ENCODE results near the gene GASK1A. TPM values are rescaled to one million over a fixed set of nuclear protein-coding genes. Genes with fewer than 3 reads are reported as not detected.

Gene GASK1A
- polyA plus RNA-seq, 2 donors = 0.71 to 1.1 TPM

DNA sequence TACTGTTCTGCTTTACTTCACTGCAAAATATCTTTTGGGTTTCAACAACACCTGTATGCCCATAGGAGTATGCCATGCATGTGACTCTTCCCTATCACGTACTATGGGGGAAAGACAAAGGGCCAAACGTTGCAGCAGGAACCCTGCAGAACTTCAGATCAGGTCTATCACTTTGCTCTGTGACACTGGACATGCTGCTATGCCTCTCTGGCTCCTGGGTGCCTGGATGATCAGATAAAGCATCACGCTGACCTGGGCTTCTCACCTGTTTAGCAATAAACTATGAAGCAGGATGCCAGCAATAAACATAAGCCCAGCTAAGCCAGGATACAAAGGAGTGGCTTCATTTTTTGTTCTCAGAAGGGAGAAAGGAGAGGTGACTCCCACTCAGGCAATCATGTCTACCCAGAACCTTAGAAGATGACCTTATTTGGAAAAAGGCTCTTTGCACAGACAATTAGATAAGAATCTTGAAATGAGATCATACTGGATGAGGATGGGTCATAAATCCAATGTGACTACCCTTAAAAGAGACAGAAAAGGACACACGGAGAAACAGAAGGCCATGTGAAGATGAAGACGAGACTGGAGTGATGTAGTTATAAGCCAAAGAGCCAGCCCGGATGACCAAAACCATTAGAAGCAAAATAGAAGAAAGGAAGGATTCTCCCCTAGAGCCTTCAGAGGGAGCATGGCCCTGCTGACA, 107.5 kb downstream of the GASK1A start:
- Histone ChIP-seq H3K27me3 (ENCODE audit: control insufficient read depth in 1 of 2, insufficient read depth in 2 of 2, low read length in 2 of 2) (no peaks in the 10 kb centered on the region), H3K36me3 (ENCODE audit: control insufficient read depth in 2 of 2, insufficient read depth in 2 of 2, low read length in 1 of 2) (peaks cover 4% of the 10 kb centered on the region in 2 donors), H3K9me3 (ENCODE audit: control insufficient read depth in 2 of 2, insufficient read depth in 1 of 2, low read depth in 1 of 2, low read length in 1 of 2) (no peaks in the 10 kb centered on the region), H3K27ac (ENCODE audit: low read depth in 2 of 2, low read length in 1 of 2) (no peak overlapping the region), H3K4me1 (ENCODE audit: control insufficient read depth in 2 of 2, insufficient read depth in 2 of 2, low read length in 1 of 2) (peaks cover 0 to 2% of the 10 kb centered on the region in 2 donors), H3K4me3 (ENCODE audit: low read depth in 1 of 2, low read length in 2 of 2) (no peak overlapping the region)
- 92 to 94% methylated on average over 6 of the region's 6 CpGs for WGBS, 2 donors

DNA sequence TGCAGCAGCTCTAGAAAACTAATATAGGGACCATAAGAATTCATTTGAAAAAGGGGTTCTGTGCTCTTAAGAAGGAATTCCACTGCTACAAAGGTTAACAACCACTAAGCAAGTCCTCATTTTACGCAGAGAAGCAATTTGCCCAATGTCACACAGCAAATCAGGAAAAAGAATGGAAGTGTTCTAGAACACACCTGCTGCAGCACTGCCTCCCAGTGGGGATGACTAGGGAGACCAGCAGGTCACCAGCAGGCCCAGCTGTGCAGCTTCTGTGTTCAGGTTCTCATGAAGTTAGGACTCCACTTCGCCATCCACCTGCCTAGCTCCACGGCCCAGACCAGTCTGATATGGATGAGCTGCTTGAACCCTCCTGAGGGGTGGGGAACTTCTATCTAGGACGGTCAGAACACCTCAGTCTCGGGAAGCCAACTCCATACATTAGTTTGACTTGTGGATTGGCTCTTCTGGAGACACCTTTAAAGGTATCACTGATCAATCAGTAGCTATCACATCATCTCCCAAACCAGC, 108.2 kb downstream of the GASK1A start:
- Histone ChIP-seq H3K4me3 (ENCODE audit: low read depth in 1 of 2, low read length in 2 of 2) (no peak overlapping the region), H3K9me3 (ENCODE audit: control insufficient read depth in 2 of 2, insufficient read depth in 1 of 2, low read depth in 1 of 2, low read length in 1 of 2) (no peaks in the 10 kb centered on the region), H3K36me3 (ENCODE audit: control insufficient read depth in 2 of 2, insufficient read depth in 2 of 2, low read length in 1 of 2) (peaks cover 4% of the 10 kb centered on the region in 2 donors), H3K4me1 (ENCODE audit: control insufficient read depth in 2 of 2, insufficient read depth in 2 of 2, low read length in 1 of 2) (peaks cover 0 to 2% of the 10 kb centered on the region in 2 donors), H3K27me3 (ENCODE audit: control insufficient read depth in 1 of 2, insufficient read depth in 2 of 2, low read length in 2 of 2) (no peaks in the 10 kb centered on the region), H3K27ac (ENCODE audit: low read depth in 2 of 2, low read length in 1 of 2) (no peak overlapping the region)
- WGBS, 2 donors = 96 to 100% methylated on average over 5 of the region's 5 CpGs

DNA sequence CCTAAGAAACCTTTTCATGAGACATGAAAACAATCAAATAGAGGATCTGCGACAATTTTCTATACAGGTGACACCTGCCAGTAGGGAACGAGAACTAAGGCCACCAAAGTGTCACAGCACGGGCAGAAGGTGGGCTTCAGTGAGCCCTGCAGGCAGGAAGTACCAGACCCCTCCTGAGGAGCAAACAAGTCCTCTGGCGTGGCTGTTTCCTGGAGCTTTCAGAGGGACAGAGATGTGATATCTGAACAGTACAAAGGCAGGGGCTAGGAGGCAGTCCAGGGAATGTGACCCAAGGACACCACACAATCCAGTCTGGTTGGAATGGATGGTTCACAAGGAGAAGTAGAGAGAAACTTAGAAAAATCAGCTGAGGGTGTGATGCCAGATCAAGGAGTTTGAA, 110.0 kb downstream of the GASK1A start:
- Histone ChIP-seq H3K4me3 (ENCODE audit: low read depth in 1 of 2, low read length in 2 of 2) (no peak overlapping the region), H3K4me1 (ENCODE audit: control insufficient read depth in 2 of 2, insufficient read depth in 2 of 2, low read length in 1 of 2) (peaks cover 2 to 4% of the 10 kb centered on the region in 2 donors), H3K36me3 (ENCODE audit: control insufficient read depth in 2 of 2, insufficient read depth in 2 of 2, low read length in 1 of 2) (peaks cover 4% of the 10 kb centered on the region in 2 donors), H3K9me3 (ENCODE audit: control insufficient read depth in 2 of 2, insufficient read depth in 1 of 2, low read depth in 1 of 2, low read length in 1 of 2) (no peaks in the 10 kb centered on the region), H3K27me3 (ENCODE audit: control insufficient read depth in 1 of 2, insufficient read depth in 2 of 2, low read length in 2 of 2) (no peaks in the 10 kb centered on the region), H3K27ac (ENCODE audit: low read depth in 2 of 2, low read length in 1 of 2) (no peak overlapping the region)
- WGBS, 2 donors = 94 to 95% methylated on average over 4 of the region's 4 CpGs

DNA sequence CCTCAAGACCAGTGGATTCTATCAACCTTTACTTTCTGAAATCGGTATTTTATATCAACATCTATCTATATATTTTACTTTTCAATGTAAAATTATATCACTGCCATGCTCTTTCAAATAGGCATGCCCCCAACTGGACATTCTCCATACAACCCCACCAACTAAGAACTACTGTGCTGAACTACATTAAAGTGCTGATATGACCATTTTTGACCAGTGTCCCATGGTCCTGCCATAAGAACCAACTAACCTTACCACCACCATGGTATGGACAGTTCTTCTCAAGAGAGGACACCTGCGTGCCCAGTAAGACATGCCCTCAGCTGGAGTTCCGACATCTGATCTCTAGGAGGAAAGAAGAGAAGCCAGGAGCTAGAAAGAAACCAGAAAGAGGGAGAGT, 111.1 kb downstream of the GASK1A start:
- Histone ChIP-seq H3K4me3 (ENCODE audit: low read depth in 1 of 2, low read length in 2 of 2) (no peak overlapping the region), H3K27ac (ENCODE audit: low read depth in 2 of 2, low read length in 1 of 2) (no peak overlapping the region), H3K27me3 (ENCODE audit: control insufficient read depth in 1 of 2, insufficient read depth in 2 of 2, low read length in 2 of 2) (no peaks in the 10 kb centered on the region), H3K9me3 (ENCODE audit: control insufficient read depth in 2 of 2, insufficient read depth in 1 of 2, low read depth in 1 of 2, low read length in 1 of 2) (no peaks in the 10 kb centered on the region), H3K36me3 (ENCODE audit: control insufficient read depth in 2 of 2, insufficient read depth in 2 of 2, low read length in 1 of 2) (peaks cover 4% of the 10 kb centered on the region in 2 donors), H3K4me1 (ENCODE audit: control insufficient read depth in 2 of 2, insufficient read depth in 2 of 2, low read length in 1 of 2) (peaks cover 2 to 4% of the 10 kb centered on the region in 2 donors)
- 91% methylated on average over 3 of the region's 3 CpGs for WGBS, 2 donors

DNA sequence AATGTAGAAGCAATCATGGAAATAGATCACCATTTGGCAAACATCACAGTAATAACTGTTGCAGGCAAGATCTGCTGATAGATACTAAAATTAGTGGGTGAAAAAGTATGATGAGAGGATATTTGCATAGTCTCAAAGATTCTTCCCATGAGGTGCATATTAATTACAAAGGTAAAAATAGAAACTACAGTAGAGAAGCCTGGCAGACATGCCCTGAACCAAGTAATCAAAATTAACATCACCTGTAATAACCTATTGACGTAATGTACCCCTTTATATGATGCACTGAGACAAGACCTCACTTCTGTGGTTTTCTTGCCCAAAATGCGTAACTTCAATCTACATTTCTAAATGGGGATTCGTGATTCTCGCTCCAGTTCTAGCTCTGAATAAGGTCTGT, 112.4 kb downstream of the GASK1A start:
- 94 to 100% methylated on average over 4 of the region's 4 CpGs for WGBS, 2 donors
- Histone ChIP-seq H3K9me3 (ENCODE audit: control insufficient read depth in 2 of 2, insufficient read depth in 1 of 2, low read depth in 1 of 2, low read length in 1 of 2) (no peaks in the 10 kb centered on the region), H3K27me3 (ENCODE audit: control insufficient read depth in 1 of 2, insufficient read depth in 2 of 2, low read length in 2 of 2) (no peaks in the 10 kb centered on the region), H3K4me3 (ENCODE audit: low read depth in 1 of 2, low read length in 2 of 2) (no peak overlapping the region), H3K27ac (ENCODE audit: low read depth in 2 of 2, low read length in 1 of 2) (no peak overlapping the region), H3K4me1 (ENCODE audit: control insufficient read depth in 2 of 2, insufficient read depth in 2 of 2, low read length in 1 of 2) (peaks cover 2 to 4% of the 10 kb centered on the region in 2 donors), H3K36me3 (ENCODE audit: control insufficient read depth in 2 of 2, insufficient read depth in 2 of 2, low read length in 1 of 2) (peaks cover 0 to 4% of the 10 kb centered on the region in 2 donors)

DNA sequence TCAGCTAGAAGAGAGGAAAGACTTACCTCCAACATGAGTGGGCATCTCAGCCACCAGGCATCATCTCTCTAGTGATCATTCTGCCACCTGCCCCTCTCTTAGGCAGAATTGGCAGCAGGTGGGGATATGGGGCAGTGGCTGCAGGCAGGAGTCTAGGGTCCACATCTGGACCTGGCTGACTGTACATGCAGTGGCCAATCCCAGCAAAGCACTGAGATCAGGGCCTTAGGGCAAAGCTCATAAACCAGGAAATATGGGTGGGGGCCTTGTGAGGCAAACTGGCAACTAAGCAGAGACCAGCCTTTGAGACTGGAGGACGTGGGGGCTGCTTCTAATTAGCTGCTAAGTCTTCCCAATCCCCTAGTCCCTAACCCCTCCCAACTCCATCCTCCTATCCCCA, 113.9 kb downstream of the GASK1A start:
- H3K27ac ChIP-seq (ENCODE audit: low read depth in 2 of 2, low read length in 1 of 2) = no peak overlapping the region
- H3K4me1 ChIP-seq (ENCODE audit: control insufficient read depth in 2 of 2, insufficient read depth in 2 of 2, low read length in 1 of 2) = peaks cover 0 to 4% of the 10 kb centered on the region in 2 donors
- peaks cover 0 to 4% of the 10 kb centered on the region in 2 donors for H3K36me3 ChIP-seq (ENCODE audit: control insufficient read depth in 2 of 2, insufficient read depth in 2 of 2, low read length in 1 of 2)
- H3K4me3 ChIP-seq (ENCODE audit: low read depth in 1 of 2, low read length in 2 of 2) = no peak overlapping the region
- no peaks in the 10 kb centered on the region for H3K9me3 ChIP-seq (ENCODE audit: control insufficient read depth in 2 of 2, insufficient read depth in 1 of 2, low read depth in 1 of 2, low read length in 1 of 2)
- H3K27me3 ChIP-seq (ENCODE audit: control insufficient read depth in 1 of 2, insufficient read depth in 2 of 2, low read length in 2 of 2) = no peaks in the 10 kb centered on the region
- 52 to 75% methylated on average over 1 of the region's 1 CpG for WGBS, 2 donors

DNA sequence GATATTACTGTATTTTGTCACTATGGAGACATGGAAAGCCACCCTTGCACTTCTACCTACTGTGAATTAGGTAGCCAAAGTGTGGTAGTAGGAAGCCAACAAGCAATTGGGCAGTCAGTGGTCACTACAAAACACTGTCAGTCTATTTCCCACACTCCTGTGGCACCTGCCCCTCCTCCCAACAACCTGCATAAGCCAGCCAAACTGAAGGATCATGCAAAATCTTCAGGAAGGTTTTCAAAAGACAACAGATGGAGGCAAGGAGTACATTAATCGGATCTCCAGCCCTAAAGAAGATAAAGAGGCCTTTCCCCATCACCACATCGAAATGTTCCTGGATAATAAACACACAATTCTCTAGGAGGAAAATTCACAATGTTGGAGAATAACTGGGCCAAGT, 114.9 kb downstream of the GASK1A start:
- Histone ChIP-seq H3K36me3 (ENCODE audit: control insufficient read depth in 2 of 2, insufficient read depth in 2 of 2, low read length in 1 of 2) (no peaks in the 10 kb centered on the region), H3K4me1 (ENCODE audit: control insufficient read depth in 2 of 2, insufficient read depth in 2 of 2, low read length in 1 of 2) (peaks cover 0 to 4% of the 10 kb centered on the region in 2 donors), H3K9me3 (ENCODE audit: control insufficient read depth in 2 of 2, insufficient read depth in 1 of 2, low read depth in 1 of 2, low read length in 1 of 2) (no peaks in the 10 kb centered on the region), H3K4me3 (ENCODE audit: low read depth in 1 of 2, low read length in 2 of 2) (no peak overlapping the region), H3K27me3 (ENCODE audit: control insufficient read depth in 1 of 2, insufficient read depth in 2 of 2, low read length in 2 of 2) (no peaks in the 10 kb centered on the region), H3K27ac (ENCODE audit: low read depth in 2 of 2, low read length in 1 of 2) (no peak overlapping the region)
- WGBS, 2 donors = 89 to 96% methylated on average over 2 of the region's 2 CpGs

DNA sequence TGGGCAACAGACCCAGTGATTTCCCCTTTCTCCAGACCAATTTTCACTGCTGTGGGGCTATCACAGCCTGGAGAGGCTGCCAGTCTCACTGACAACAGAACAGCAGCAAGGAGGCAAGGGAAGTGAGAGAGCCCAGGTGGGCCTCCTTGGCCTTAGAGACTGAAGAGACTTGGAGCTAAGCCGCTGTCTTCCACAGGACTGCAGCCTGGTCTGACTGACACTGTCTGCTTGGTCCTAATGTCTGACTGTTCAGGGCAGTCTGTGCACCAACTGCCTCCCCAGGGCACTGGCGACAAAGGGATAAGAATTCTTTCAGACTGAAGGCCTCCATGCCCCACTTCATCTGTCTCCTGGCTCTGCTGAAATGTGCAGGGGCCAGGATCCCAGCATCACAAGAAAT, 115.3 kb downstream of the GASK1A start:
- no peaks in the 10 kb centered on the region for H3K36me3 ChIP-seq (ENCODE audit: control insufficient read depth in 2 of 2, insufficient read depth in 2 of 2, low read length in 1 of 2)
- no peak overlapping the region for H3K27ac ChIP-seq (ENCODE audit: low read depth in 2 of 2, low read length in 1 of 2)
- no peaks in the 10 kb centered on the region for H3K9me3 ChIP-seq (ENCODE audit: control insufficient read depth in 2 of 2, insufficient read depth in 1 of 2, low read depth in 1 of 2, low read length in 1 of 2)
- no peaks in the 10 kb centered on the region for H3K27me3 ChIP-seq (ENCODE audit: control insufficient read depth in 1 of 2, insufficient read depth in 2 of 2, low read length in 2 of 2)
- WGBS, 2 donors = 93 to 97% methylated on average over 2 of the region's 2 CpGs
- no peak overlapping the region for H3K4me3 ChIP-seq (ENCODE audit: low read depth in 1 of 2, low read length in 2 of 2)
- peaks cover 0 to 4% of the 10 kb centered on the region in 2 donors for H3K4me1 ChIP-seq (ENCODE audit: control insufficient read depth in 2 of 2, insufficient read depth in 2 of 2, low read length in 1 of 2)

DNA sequence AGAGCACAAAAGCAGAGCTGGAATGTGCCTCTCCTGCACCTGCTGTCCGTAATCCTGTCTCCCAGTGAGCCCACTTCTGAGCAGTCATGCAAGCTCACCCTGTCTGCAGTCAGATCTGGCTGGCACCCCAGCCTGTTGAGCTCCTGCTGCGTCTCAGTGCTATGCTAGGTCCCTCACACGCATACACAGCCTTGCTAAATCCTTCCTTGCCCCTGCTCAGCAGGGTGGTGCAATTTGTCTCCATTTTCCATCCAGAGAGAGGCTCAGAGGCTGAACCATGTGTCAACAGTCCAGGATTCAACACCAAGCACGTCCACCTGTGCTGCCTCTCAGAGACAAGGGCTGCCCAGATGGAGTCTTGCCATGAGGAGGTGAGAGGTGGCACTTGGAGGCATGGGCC, 115.7 kb downstream of the GASK1A start:
- H3K9me3 ChIP-seq (ENCODE audit: control insufficient read depth in 2 of 2, insufficient read depth in 1 of 2, low read depth in 1 of 2, low read length in 1 of 2) = no peaks in the 10 kb centered on the region
- H3K27ac ChIP-seq (ENCODE audit: low read depth in 2 of 2, low read length in 1 of 2) = no peak overlapping the region
- no peaks in the 10 kb centered on the region for H3K27me3 ChIP-seq (ENCODE audit: control insufficient read depth in 1 of 2, insufficient read depth in 2 of 2, low read length in 2 of 2)
- H3K36me3 ChIP-seq (ENCODE audit: control insufficient read depth in 2 of 2, insufficient read depth in 2 of 2, low read length in 1 of 2) = no peaks in the 10 kb centered on the region
- no peak overlapping the region for H3K4me3 ChIP-seq (ENCODE audit: low read depth in 1 of 2, low read length in 2 of 2)
- 90% methylated on average over 4 of the region's 4 CpGs for WGBS, 2 donors
- H3K4me1 ChIP-seq (ENCODE audit: control insufficient read depth in 2 of 2, insufficient read depth in 2 of 2, low read length in 1 of 2) = peaks cover 0 to 4% of the 10 kb centered on the region in 2 donors

DNA sequence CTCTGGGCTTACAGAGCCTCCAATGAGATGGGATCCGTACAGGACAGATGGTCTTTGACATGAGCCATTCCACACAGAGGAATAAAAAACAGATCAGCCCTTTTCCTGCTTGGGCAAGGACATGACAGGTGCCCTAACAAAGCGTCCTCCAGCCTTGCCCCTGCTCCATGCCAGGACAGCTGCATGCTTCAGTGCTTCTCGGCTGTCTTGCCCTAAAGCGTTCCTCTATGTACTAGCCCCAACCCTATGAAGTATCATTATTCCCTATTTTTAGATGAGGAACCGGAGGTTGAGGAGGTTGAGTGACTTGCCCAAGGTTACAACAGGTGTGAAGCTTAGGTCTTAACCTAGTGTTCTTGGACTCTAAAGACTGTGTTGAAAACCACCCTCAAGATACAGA, 116.3 kb downstream of the GASK1A start:
- no peaks in the 10 kb centered on the region for H3K9me3 ChIP-seq (ENCODE audit: control insufficient read depth in 2 of 2, insufficient read depth in 1 of 2, low read depth in 1 of 2, low read length in 1 of 2)
- peaks cover 0 to 4% of the 10 kb centered on the region in 2 donors for H3K4me1 ChIP-seq (ENCODE audit: control insufficient read depth in 2 of 2, insufficient read depth in 2 of 2, low read length in 1 of 2)
- H3K36me3 ChIP-seq (ENCODE audit: control insufficient read depth in 2 of 2, insufficient read depth in 2 of 2, low read length in 1 of 2) = no peaks in the 10 kb centered on the region
- H3K27ac ChIP-seq (ENCODE audit: low read depth in 2 of 2, low read length in 1 of 2) = no peak overlapping the region
- WGBS, 2 donors = 90% methylated on average over 5 of the region's 5 CpGs
- H3K27me3 ChIP-seq (ENCODE audit: control insufficient read depth in 1 of 2, insufficient read depth in 2 of 2, low read length in 2 of 2) = no peaks in the 10 kb centered on the region
- H3K4me3 ChIP-seq (ENCODE audit: low read depth in 1 of 2, low read length in 2 of 2) = no peak overlapping the region
